Calu3 (cell line): ENCODE measurements around the gene CAP1. TPM values are rescaled to one million over a fixed set of nuclear protein-coding genes. Genes with fewer than 3 reads are reported as not detected.

ENCODE experiments used
- BruUV-seq: library from RNA; stranded (reverse); fragments of 400-500 nt; replicated peaks from 2 replicates; lab custom pipeline; 2021; lab: Mats Ljungman, UMichigan
- CTCF ChIA-PET: fragments of 300-600 bp; sonication (Branson Sonifier 250); formaldehyde crosslinking; loops from one replicate; lab custom pipeline; 2022; ENCODE audit warnings: antibody characterized with exemption; lab: Charles Lee
- DNase-seq: peaks from one replicate; pipeline ENCODE4 v3.0.0; 2022
- H3K27ac Mint-ChIP-seq: one replicate; pipeline ENCODE4 v1.8.0; 2022; ENCODE audit warnings: mixed read lengths; ENCODE audit not compliant: unreplicated experiment
- H3K27me3 Mint-ChIP-seq: one replicate; pipeline ENCODE4 v1.8.0; 2022; ENCODE audit warnings: mixed read lengths; ENCODE audit not compliant: unreplicated experiment
- H3K36me3 Mint-ChIP-seq: one replicate; pipeline ENCODE4 v1.8.0; 2022; ENCODE audit warnings: mild to moderate bottlenecking, moderate library complexity, mixed read lengths; ENCODE audit not compliant: insufficient read depth, unreplicated experiment
- H3K4me1 Mint-ChIP-seq: one replicate; pipeline ENCODE4 v1.8.0; 2022; ENCODE audit warnings: mild to moderate bottlenecking, low read depth, mixed read lengths; ENCODE audit not compliant: unreplicated experiment
- H3K4me3 Mint-ChIP-seq: one replicate; pipeline ENCODE4 v1.8.0; 2022; ENCODE audit warnings: mild to moderate bottlenecking, low read depth, moderate library complexity, mixed read lengths; ENCODE audit not compliant: unreplicated experiment
- H3K9me3 Mint-ChIP-seq: one replicate; pipeline ENCODE4 v1.8.0; 2022; ENCODE audit warnings: low read depth, mixed read lengths; ENCODE audit not compliant: unreplicated experiment
- intact Hi-C: fragments of 100-400 bp; cut with micrococcal nuclease; formaldehyde crosslinking; loops from one replicate; pipeline ENCODE4 v1.10.0; 2022; ENCODE audit not compliant: unreplicated experiment
- total RNA-seq: library from RNA; stranded (reverse); gene quantifications from 2 replicates; pipeline ENCODE4 v1.2.3, GENCODE V29; 2022
- TF ChIP-seq, protein P1 (sequence below): fragments of 200-600 bp; IDR thresholded peaks from one replicate; pipeline ENCODE4 v1.8.0; 2022; ENCODE audit warnings: antibody characterized with exemption; ENCODE audit not compliant: unreplicated experiment

Gene CAP1
- total RNA-seq, 1 experiment from 2014 or later, result 307 TPM

- intact Hi-C loops, result no loop called here
- BruUV-seq, result no TSS peak
Measured at GRCh38 chr1:40090652-40091355, 50.3 kb downstream of the CAP1 start.

GRCh38 chr1:40092241-40092640 is 51.7 kb downstream of the CAP1 start:
- intact Hi-C loops, result no loop called here
- no peak for DNase-seq
- no TSS peak for BruUV-seq
- H3K4me3 Mint-ChIP-seq, result no peak overlapping the region
- H3K27me3 Mint-ChIP-seq, result no peaks in the 10 kb centered on the region
- peaks cover 13% of the 10 kb centered on the region for H3K36me3 Mint-ChIP-seq
- peaks cover 25% of the 10 kb centered on the region for H3K4me1 Mint-ChIP-seq
- H3K9me3 Mint-ChIP-seq, result no peaks in the 10 kb centered on the region
- no peak overlapping the region for H3K27ac Mint-ChIP-seq
- CTCF ChIA-PET, result interaction anchor here (0.5 kb wide), 1 partner anchor 100 kb away, joined by 3 read pairs; no protein-coding TSS in a partner anchor
- TF ChIP-seq, protein P1, sequence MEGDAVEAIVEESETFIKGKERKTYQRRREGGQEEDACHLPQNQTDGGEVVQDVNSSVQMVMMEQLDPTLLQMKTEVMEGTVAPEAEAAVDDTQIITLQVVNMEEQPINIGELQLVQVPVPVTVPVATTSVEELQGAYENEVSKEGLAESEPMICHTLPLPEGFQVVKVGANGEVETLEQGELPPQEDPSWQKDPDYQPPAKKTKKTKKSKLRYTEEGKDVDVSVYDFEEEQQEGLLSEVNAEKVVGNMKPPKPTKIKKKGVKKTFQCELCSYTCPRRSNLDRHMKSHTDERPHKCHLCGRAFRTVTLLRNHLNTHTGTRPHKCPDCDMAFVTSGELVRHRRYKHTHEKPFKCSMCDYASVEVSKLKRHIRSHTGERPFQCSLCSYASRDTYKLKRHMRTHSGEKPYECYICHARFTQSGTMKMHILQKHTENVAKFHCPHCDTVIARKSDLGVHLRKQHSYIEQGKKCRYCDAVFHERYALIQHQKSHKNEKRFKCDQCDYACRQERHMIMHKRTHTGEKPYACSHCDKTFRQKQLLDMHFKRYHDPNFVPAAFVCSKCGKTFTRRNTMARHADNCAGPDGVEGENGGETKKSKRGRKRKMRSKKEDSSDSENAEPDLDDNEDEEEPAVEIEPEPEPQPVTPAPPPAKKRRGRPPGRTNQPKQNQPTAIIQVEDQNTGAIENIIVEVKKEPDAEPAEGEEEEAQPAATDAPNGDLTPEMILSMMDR, result no peak

More at GRCh38 chr1:40090652-40091355, 50.3 kb downstream of the CAP1 start:
- CTCF ChIA-PET, result interaction anchor here (0.6 to 1.2 kb wide), 2 partner anchors 12 to 95 kb away, joined by 3 read pairs; no protein-coding TSS in a partner anchor
- H3K36me3 Mint-ChIP-seq, result peaks cover 6% of the 10 kb centered on the region
- DNase-seq, result no peak
- TF ChIP-seq, protein P1, result no peak
- H3K27ac Mint-ChIP-seq, result no peak overlapping the region
- no peaks in the 10 kb centered on the region for H3K9me3 Mint-ChIP-seq
- H3K27me3 Mint-ChIP-seq, result no peaks in the 10 kb centered on the region
- no peak overlapping the region for H3K4me3 Mint-ChIP-seq
- H3K4me1 Mint-ChIP-seq, result peaks cover 12% of the 10 kb centered on the region

DNA sequence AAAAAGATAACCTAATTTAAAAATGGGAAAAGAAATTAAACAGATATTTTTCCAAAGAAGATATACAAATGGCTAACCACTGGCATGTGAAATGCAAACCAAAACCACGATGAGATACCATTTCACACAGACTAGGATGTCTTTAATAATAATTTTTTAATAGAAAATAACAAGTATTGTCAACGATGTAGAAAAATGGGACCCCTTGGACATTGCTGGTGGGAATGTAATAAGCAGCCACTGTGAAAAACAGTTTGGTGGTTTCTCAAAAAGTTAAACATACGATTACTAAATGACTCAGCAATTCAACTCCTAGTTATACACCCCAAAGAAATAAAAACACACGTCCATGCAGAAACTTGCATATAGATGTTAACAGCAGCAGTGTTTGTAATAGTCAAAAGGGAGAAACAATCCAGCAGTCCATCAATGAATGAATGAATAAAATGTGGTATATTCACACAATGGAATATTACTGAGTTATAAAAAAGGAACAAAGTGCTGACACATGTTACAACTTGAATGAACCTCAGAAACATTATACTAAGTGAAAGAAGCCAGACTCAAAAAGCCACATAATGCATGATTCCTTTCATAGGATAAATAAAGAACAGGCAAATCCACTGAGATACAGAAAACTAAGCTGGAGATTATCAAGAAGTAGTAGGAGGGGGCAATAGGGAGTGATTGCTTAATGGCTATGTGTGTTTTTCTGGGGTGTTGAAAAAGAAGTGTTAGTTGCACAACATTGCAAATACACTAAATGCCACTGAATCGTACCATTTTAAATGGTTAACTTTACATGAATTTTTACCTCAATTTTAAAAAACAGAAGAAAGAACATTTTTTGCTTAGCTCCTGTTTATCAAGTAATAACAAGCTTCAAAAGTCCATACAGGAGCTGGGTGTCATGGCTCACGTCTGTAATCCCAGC is 52.4 kb downstream of the CAP1 start:
- H3K4me1 Mint-ChIP-seq, result peaks cover 33% of the 10 kb centered on the region
- no peak overlapping the region for H3K4me3 Mint-ChIP-seq
- intact Hi-C loops, result no loop called here
- no peaks in the 10 kb centered on the region for H3K27me3 Mint-ChIP-seq
- no TSS peak for BruUV-seq
- DNase-seq, result no peak
- TF ChIP-seq, protein P1, result no peak
- H3K27ac Mint-ChIP-seq, result no peak overlapping the region
- H3K9me3 Mint-ChIP-seq, result no peaks in the 10 kb centered on the region
- peaks cover 14% of the 10 kb centered on the region for H3K36me3 Mint-ChIP-seq
- CTCF ChIA-PET, result interaction anchor here (1.2 kb wide), 1 partner anchor 47 kb away, joined by 11 read pairs; no protein-coding TSS in a partner anchor

DNA sequence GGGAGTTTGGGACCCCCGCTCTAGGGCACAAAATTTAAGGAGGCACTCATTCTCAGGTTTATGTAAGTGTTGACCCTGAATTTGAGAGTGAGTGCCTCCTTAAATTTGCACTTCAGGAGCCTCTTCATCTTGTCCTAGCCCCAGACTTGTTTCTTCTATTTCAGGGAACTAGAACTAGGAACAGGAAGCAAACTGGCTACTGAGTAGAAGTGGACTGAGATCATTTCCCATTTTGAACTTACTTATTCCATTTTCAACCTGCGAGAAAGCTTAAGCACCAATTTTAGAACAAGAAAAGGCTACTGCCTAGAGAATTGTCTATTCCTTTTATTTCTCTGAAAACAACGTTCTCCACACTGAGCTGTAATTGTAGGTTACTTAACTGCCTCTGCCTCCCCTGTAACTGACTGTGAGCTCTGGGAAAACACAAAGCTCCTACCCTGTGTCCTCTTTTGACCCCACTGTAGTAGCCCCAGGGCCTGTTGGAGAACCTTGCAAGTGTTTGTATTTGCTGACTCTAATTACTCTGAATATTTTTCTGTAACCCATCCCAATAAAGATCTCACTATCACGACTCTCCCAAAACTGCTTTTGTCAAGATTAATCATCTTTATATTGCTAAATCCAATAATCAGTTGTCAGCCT is 54.1 kb downstream of the CAP1 start:
- no peaks in the 10 kb centered on the region for H3K27me3 Mint-ChIP-seq
- H3K9me3 Mint-ChIP-seq, result no peaks in the 10 kb centered on the region
- H3K4me1 Mint-ChIP-seq, result peaks cover 33% of the 10 kb centered on the region
- CTCF ChIA-PET, result interaction anchor here (1.2 kb wide), 1 partner anchor 46 kb away, joined by 11 read pairs; no protein-coding TSS in a partner anchor
- DNase-seq, result no peak
- H3K36me3 Mint-ChIP-seq, result peaks cover 14% of the 10 kb centered on the region
- no peak overlapping the region for H3K4me3 Mint-ChIP-seq
- TF ChIP-seq, protein P1, result no peak
- no TSS peak for BruUV-seq
- intact Hi-C loops, result no loop called here
- no peak overlapping the region for H3K27ac Mint-ChIP-seq
